ENCODE data around the gene SCGB1A1.

SCGB1A1 gene

GRCh38 chr11:62468577-62468976 lies 49.7 kb downstream of the SCGB1A1 start:
- no peak overlapping the region for H3K27ac ChIP-seq
- TF ChIP-seq ZFX (IDR thresholded peaks at IDR 0.05; ENCODE audit: borderline replicate concordance) (no peak), CTCF (IDR thresholded peaks at IDR 0.05) (no peak)

- no peak for TF ChIP-seq CTCF (IDR thresholded peaks at IDR 0.05)
- no peak overlapping the region for H3K27ac ChIP-seq
Observed at GRCh38 chr11:62471603-62472002, 52.8 kb downstream of the SCGB1A1 start.

- H3K27ac ChIP-seq = no peak overlapping the region
- TF ChIP-seq ZFX (IDR thresholded peaks at IDR 0.05; ENCODE audit: borderline replicate concordance) (no peak), CTCF (IDR thresholded peaks at IDR 0.05) (no peak)
Observed at GRCh38 chr11:62472063-62472884, 53.4 kb downstream of the SCGB1A1 start.
